ENCODE data around the gene RABGAP1L. TPM values are rescaled to one million over a fixed set of nuclear protein-coding genes. Genes with fewer than 3 reads are reported as not detected.

The RABGAP1L gene
- total and polyA plus RNA-seq, 4 donors = 4.8 to 53.5 (median 18.8) TPM

DNA sequence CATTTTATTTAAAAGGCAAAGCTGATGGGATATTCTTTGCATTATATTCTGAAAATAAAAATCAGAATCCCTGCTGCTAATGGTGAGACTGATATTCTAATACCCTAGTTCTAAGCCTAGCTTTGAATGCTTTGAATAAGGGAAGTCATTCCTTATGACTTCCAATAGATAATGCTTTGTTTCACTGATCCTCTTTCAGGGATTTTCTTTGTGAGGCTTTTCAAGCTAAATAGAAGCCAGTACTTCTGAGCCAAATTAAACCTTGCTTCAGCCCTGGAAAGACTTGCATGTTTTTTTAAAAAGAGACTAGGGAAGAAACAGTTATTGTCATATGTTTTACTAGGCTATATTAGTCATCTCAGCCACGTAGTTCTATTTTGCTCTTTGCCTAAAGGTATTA is 771.9 kb downstream of the RABGAP1L start:
- Histone ChIP-seq H3K36me3 (ENCODE audit: control insufficient read depth in 4 of 4, insufficient read depth in 3 of 4, low read depth in 1 of 4, low read length in 3 of 4) (no peaks in the 10 kb centered on the region), H3K9me3 (ENCODE audit: control insufficient read depth in 4 of 4, low read length in 3 of 4) (no peaks in the 10 kb centered on the region), H3K27ac (ENCODE audit: low read depth in 1 of 2, low read length in 2 of 2) (no peak overlapping the region), H3K4me1 (ENCODE audit: control insufficient read depth in 4 of 4, insufficient read depth in 4 of 4, low read length in 3 of 4) (peaks cover 0 to 2% (median 0%) of the 10 kb centered on the region in 4 donors), H3K4me3 (ENCODE audit: low read depth in 1 of 3, low read length in 3 of 3) (no peak overlapping the region), H3K9ac (ENCODE audit: low read depth in 1 of 2, low read length in 2 of 2) (no peak overlapping the region), H3K27me3 (ENCODE audit: control insufficient read depth in 4 of 4, insufficient read depth in 4 of 4, low read length in 3 of 4) (no peaks in the 10 kb centered on the region)
- TF ChIP-seq HNF4A (conservative IDR thresholded peaks at IDR 0.05) (no peak), FOXA1 (IDR thresholded peaks at IDR 0.05) (no peak), TAF1 (conservative IDR thresholded peaks at IDR 0.05) (no peak), GABPA (IDR thresholded peaks at IDR 0.05 in 1 of 2, conservative IDR thresholded peaks at IDR 0.05 in 1 of 2) (no peak), HNF4G (IDR thresholded peaks at IDR 0.05) (no peak), RXRA (IDR thresholded peaks at IDR 0.05) (no peak), FOXA2 (IDR thresholded peaks at IDR 0.05) (no peak), ATF3 (IDR thresholded peaks at IDR 0.05) (no peak), NR2F2 (IDR thresholded peaks at IDR 0.05) (no peak), ZBTB33 (IDR thresholded peaks at IDR 0.05) (no peak)
- WGBS = 81% methylated on average over 1 of the region's 1 CpG
- no peak for DNase-seq (ENCODE audit: low spot score)

GRCh38 chr1:174932587-174932986 is 773.3 kb downstream of the RABGAP1L start:
- Histone ChIP-seq H3K4me3 (ENCODE audit: low read depth in 1 of 3, low read length in 3 of 3) (no peak overlapping the region), H3K27ac (ENCODE audit: low read depth in 1 of 2, low read length in 2 of 2) (no peak overlapping the region), H3K27me3 (ENCODE audit: control insufficient read depth in 4 of 4, insufficient read depth in 4 of 4, low read length in 3 of 4) (no peaks in the 10 kb centered on the region), H3K9me3 (ENCODE audit: control insufficient read depth in 4 of 4, low read length in 3 of 4) (no peaks in the 10 kb centered on the region), H3K4me1 (ENCODE audit: control insufficient read depth in 4 of 4, insufficient read depth in 4 of 4, low read length in 3 of 4) (peaks cover 0 to 4% (median under 1%) of the 10 kb centered on the region in 4 donors), H3K36me3 (ENCODE audit: control insufficient read depth in 4 of 4, insufficient read depth in 3 of 4, low read depth in 1 of 4, low read length in 3 of 4) (no peaks in the 10 kb centered on the region), H3K9ac (ENCODE audit: low read depth in 1 of 2, low read length in 2 of 2) (no peak overlapping the region)
- TF ChIP-seq, protein P1, sequence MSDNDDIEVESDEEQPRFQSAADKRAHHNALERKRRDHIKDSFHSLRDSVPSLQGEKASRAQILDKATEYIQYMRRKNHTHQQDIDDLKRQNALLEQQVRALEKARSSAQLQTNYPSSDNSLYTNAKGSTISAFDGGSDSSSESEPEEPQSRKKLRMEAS (IDR thresholded peaks at IDR 0.05) = no peak
- TF ChIP-seq JUND (IDR thresholded peaks at IDR 0.05) = no peak
- no peak for TF ChIP-seq TAF1 (conservative IDR thresholded peaks at IDR 0.05)
- TF ChIP-seq SP1 (IDR thresholded peaks at IDR 0.05) = no peak
- TF ChIP-seq, protein P2, sequence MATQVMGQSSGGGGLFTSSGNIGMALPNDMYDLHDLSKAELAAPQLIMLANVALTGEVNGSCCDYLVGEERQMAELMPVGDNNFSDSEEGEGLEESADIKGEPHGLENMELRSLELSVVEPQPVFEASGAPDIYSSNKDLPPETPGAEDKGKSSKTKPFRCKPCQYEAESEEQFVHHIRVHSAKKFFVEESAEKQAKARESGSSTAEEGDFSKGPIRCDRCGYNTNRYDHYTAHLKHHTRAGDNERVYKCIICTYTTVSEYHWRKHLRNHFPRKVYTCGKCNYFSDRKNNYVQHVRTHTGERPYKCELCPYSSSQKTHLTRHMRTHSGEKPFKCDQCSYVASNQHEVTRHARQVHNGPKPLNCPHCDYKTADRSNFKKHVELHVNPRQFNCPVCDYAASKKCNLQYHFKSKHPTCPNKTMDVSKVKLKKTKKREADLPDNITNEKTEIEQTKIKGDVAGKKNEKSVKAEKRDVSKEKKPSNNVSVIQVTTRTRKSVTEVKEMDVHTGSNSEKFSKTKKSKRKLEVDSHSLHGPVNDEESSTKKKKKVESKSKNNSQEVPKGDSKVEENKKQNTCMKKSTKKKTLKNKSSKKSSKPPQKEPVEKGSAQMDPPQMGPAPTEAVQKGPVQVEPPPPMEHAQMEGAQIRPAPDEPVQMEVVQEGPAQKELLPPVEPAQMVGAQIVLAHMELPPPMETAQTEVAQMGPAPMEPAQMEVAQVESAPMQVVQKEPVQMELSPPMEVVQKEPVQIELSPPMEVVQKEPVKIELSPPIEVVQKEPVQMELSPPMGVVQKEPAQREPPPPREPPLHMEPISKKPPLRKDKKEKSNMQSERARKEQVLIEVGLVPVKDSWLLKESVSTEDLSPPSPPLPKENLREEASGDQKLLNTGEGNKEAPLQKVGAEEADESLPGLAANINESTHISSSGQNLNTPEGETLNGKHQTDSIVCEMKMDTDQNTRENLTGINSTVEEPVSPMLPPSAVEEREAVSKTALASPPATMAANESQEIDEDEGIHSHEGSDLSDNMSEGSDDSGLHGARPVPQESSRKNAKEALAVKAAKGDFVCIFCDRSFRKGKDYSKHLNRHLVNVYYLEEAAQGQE (IDR thresholded peaks at IDR 0.05) = no peak
- TF ChIP-seq YY1 (IDR thresholded peaks at IDR 0.05) = no peak
- no peak for TF ChIP-seq RAD21 (IDR thresholded peaks at IDR 0.05)
- TF ChIP-seq ZBTB33 (IDR thresholded peaks at IDR 0.05) = no peak
- no peak for TF ChIP-seq RXRA (IDR thresholded peaks at IDR 0.05)
- TF ChIP-seq HNF4A (conservative IDR thresholded peaks at IDR 0.05) = no peak
- TF ChIP-seq FOXA2 (IDR thresholded peaks at IDR 0.05) = no peak
- TF ChIP-seq GABPA (IDR thresholded peaks at IDR 0.05 in 1 of 2, conservative IDR thresholded peaks at IDR 0.05 in 1 of 2) = no peak
- no peak for TF ChIP-seq FOXA1 (IDR thresholded peaks at IDR 0.05)
- TF ChIP-seq NR2F2 (IDR thresholded peaks at IDR 0.05) = no peak
- TF ChIP-seq EGR1 (IDR thresholded peaks at IDR 0.05; ENCODE audit: low read depth in 2 of 2) = no peak
- TF ChIP-seq, protein P3, sequence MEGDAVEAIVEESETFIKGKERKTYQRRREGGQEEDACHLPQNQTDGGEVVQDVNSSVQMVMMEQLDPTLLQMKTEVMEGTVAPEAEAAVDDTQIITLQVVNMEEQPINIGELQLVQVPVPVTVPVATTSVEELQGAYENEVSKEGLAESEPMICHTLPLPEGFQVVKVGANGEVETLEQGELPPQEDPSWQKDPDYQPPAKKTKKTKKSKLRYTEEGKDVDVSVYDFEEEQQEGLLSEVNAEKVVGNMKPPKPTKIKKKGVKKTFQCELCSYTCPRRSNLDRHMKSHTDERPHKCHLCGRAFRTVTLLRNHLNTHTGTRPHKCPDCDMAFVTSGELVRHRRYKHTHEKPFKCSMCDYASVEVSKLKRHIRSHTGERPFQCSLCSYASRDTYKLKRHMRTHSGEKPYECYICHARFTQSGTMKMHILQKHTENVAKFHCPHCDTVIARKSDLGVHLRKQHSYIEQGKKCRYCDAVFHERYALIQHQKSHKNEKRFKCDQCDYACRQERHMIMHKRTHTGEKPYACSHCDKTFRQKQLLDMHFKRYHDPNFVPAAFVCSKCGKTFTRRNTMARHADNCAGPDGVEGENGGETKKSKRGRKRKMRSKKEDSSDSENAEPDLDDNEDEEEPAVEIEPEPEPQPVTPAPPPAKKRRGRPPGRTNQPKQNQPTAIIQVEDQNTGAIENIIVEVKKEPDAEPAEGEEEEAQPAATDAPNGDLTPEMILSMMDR (IDR thresholded peaks at IDR 0.05; ENCODE audit: low read depth, low read length, missing input control) = no peak
- no peak for TF ChIP-seq ATF3 (IDR thresholded peaks at IDR 0.05)
- no peak for TF ChIP-seq HNF4G (IDR thresholded peaks at IDR 0.05)
- DNase-seq (ENCODE audit: low spot score) = no peak
- 57% methylated on average over 2 of the region's 2 CpGs for WGBS

Data from liver (tissue), 9 donors.